A549 (cell line): ENCODE measurements around the gene AIMP2.

Source experiments
- CHD2 ChIP-seq: fragments of 150-350 bp; IDR thresholded peaks from 2 replicates; pipeline ENCODE4 v1.6.1; 2014; ENCODE audit warnings: low read length; ENCODE audit not compliant: partially characterized antibody
- CTCF ChIP-seq: fragments of >200 bp; sonication (Bioruptor Twin); formaldehyde crosslinking; IDR thresholded peaks from 3 replicates; pipeline ENCODE4 v1.5.1; 2016

GRCh38 chr7:6015917-6016652, 7.0 kb downstream of the AIMP2 start:
- TF ChIP-seq CTCF (no peak), CHD2 (no peak)
